GM18517 (cell line): ENCODE measurements around the gene DENND1A.

Experiments used
- ATAC-seq: cut with Tn5 transposase; IDR thresholded peaks from one replicate; pipeline ENCODE4 v1.9.1; 2021; ENCODE audit warnings: mild to moderate bottlenecking, moderate library complexity; ENCODE audit not compliant: unreplicated experiment

Gene DENND1A

DNA sequence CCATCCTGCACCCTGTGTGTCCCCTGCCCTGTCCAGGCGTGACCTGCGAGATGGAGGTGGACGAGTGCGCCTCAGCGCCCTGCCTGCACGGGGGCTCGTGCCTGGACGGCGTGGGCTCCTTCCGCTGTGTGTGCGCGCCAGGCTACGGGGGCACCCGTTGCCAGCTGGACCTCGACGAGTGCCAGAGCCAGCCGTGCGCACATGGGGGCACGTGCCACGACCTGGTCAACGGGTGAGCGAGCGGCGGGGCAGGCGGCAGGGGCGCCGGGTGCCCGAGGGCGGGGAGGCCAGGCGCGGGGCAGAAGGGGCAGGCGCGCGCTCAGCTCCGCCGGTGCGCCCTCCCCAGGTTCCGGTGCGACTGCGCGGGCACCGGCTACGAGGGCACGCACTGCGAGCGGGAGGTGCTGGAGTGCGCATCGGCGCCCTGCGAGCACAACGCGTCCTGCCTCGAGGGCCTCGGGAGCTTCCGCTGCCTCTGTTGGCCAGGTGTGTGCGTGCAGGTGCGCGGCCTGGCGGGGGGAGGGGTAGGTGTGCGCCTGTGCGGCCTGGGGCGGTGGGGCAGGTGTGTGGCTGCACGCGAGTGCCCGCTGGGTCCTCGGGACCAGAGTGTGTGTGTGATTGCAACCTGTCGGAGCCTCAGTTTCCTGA, 563.9 kb downstream of the DENND1A start:
- ATAC-seq = no peak

DNA sequence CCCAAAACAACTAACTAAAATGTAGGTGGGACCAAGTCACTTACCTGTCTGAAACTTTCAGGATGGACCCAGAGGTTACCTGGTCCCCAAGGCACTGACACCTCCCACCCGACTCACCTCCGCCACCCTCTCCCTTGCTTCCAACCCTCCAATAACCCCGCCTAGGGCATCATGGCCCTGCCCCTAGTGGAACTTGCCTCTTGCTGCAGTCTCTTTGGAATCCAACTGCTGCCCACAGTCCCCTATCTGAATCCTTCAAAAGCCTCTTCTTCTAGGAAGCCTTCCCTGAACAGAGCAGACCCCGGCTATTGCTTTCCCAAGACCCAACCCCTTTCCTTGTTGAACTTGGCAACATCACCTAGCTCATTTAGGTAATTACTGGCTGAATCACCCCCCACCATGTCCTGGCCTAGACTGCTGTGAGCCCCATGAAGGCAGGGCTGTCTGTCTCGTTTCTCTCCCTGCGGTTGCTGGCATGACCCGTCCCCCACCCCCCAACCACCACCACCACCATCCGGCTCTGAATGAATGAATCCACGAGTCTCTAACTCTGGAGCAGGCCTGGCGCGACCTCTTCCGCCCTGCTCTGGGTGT, 564.5 kb downstream of the DENND1A start:
- no peak for ATAC-seq

DNA sequence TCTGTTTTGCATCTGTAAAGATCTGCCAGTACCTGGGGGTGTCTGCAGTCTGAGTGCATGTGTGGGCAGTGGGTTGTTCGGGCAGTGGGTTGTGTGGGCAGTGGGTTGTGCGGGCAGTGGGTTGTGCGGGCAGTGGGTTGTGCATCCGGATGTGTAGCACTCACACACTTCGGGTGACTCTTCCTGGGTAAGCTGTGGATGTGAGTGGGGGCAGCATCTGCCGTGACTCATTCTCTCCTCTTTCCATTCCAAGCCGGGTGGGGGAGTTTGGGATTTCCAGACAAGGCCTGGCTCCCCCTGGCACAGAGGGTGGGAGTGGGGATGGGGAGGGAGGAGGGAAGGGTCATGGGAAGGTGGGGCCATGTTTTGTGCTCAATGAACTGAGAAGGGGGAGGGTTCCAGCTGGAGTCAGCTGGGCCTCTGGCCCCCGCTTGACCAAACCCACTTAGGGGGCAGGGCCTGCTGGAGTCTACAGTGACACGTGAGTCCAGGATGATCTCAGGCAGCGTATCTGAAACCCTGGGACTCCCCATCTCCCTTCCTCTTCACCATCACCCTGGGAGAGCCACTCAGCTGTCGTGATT, 565.6 kb downstream of the DENND1A start:
- no peak for ATAC-seq

DNA sequence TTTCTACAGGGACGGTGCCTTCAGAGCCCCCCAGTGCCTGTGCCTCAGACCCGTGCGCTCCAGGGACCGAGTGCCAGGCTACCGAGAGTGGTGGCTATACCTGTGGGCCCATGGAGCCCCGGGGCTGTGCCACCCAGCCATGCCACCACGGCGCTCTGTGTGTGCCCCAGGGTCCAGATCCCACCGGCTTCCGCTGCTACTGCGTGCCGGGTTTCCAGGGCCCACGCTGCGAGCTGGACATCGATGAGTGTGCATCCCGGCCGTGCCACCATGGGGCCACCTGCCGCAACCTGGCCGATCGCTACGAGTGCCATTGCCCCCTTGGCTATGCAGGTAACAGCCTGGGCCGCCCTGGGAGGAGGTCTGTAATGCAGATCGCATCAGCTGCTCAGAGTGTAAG, 567.1 kb downstream of the DENND1A start:
- no peak for ATAC-seq

DNA sequence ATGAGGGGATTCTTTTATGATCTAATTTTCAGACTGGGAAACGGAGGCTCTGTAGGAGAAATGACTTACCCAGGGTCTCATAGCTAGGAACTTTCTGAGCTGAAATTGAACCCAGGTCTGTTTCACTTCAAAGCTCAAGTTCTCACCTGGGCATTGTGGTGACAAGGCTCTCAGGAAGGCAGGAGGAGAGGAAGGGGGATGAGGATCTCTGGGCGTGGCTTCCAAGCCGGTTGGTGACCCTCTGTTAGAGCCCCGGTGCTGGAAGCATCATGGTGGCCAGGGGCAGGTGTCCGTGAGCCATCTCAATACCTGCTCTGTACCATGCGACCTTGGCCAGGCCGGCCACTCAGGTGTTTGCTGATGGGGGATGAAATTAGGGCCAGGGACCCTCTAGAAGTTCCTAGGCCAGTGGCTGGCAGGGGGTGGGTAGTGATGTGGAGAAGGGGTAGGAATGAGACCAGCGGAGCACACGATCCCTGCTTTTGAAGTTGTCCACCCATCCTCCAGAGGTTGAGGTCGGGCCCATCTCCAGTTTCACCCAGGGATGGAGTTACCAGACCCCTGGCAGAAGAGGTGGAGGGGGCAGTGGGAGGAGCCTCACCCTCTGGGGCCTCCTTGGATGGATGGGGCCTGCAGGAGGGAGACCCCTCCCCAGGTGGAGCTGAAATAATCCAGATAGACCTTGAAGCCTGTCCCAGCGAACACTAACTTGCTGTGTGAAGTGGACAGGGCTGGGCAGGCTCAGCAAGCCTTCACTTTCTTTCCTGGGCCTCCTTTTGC, 568.0 kb downstream of the DENND1A start:
- ATAC-seq = no peak

DNA sequence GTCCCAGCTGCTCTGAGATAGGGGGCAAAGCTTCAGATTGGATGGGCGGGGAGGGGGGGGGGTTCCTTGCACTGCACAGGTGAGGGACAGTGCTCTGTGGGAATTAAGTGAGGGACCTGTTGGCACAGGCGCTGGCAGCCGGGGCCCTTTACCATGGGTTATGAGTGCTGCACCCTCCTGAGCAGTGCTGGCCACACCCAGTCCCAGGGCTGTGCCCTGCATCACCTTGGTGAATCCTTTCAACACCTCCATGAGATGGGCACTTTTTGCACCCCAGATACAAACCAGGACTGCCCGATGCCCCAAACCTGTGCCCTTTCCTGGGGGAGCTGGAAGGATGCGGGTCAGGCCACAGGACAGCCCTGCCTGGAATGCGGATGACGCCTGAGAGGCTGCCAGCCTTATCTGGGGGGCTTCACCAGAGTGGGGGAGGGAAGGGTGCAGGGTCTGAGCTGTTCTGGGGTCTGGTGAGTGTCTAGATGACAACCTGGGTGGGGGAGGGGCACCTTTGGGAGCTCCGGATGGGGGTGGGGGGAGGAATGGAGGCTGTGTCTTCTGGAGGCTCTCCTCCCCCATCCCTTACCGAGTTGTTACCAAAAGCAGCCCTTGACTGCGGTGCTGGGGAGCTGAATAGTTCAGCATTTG, 568.7 kb downstream of the DENND1A start:
- no peak for ATAC-seq

DNA sequence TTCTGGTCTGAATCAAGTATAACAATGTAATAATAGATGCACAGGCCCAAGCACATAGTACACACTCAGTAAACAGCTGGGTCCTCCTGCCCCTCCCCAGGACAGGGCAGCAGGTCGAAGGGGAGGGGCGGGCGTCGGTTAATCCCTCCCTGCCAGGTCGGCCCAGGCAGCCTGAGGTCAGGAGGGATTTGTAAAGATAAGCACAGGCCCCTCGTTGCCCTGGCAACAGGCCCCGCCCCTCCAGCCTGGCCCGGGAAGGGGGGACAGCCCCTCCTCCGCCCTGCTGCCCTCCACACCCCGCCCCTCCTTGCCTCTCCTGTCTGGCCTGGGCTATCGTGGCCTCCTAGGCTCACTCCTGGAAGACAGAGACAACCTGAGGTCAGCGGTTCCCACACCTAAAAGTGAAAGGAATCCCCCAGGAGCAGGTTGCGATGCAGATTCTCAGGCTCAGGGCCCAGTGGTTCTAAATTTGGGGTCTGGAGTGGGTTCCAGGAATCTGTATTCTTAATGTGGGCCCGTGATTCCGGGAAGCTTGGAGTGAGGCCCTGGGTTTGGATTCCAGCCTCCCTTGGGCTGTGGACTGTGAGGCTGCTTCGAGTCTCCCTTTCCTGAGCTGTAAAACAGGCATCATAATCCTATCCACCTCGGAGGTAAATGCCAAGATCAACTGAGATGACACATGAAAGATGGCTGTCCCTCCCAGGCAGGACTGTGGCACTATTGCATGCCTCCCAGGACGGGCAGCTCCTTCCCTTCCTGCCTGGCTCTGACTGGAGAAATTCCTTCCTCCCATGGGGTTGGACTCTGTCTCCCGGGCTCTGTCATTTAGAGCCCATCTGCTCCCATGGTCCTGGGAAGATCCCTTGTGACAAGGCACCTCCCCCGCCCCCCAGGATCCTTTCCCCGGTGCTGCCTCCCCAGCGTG, 569.5 kb downstream of the DENND1A start:
- ATAC-seq = no peak

DNA sequence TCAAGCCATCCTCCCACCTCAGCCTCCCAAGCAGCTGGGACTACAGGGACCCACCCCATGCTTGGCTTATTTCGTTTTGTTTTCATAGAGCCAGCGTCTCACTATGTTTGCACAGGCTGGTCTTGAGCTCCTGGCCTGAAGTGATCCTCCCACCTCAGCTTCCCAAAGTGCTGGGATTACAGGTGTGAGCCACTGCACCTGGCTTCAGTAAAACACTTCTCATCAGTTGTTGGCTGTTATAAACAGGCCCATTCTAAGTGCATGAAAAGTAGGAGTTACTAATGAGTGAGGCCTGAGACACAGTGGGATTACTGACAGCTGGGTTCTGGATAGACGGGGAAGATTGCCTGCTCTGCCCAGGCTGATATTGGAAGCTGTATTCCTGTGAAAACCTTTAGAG, 570.4 kb downstream of the DENND1A start:
- ATAC-seq = no peak

DNA sequence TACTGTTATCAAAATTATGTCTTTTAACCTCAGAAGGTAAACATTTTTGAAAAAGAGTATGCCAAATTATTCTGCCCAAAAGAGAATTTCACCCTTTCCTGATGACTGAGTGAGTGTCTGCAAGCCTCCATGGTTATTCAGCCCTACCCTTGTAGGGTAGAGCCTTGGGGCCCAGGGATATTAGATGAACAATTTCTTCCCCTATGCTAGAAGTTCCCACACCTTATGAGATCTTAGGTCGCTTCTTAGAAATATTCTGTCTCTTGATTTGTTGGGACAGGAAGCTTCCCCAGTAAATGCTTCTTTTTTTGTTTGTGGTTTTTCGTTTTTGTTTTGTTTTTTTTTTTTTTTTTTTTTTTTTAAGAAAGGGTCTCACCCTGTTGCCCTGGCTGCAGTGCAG, 570.8 kb downstream of the DENND1A start:
- ATAC-seq = no peak

DNA sequence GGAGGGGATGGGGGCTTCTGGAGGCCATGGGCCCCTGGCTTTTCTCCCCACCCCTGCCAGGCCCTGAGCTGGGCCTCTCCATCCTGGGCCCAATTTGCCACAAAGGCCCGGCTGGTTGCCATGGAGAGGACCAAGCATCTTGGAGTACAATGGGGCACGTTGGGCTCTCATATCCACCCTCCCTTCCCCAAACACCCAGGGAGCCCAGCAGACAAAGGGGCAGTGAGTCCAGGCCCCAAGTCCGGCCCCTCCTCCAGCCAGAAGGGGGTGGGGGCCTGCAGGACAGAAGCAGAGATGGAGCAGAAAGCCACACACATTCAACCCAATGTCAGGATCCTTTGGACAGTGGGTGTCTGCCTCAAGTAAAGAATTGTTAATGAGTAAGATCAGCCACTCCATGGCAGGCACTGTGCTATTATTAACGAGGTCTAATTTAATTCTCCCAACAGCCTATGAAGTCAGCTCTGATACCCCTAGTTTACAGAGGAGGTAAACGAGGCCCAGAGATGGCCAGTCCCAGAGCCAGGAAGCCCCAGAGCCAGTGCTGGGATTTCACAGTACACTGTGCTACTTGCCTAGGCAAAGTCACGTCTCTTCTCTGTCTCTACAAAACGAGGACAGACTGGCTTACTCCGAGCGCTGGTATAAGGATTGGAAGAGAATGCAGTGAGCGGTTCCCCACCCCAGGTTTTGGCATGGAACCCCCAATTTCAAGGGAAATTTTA, 571.6 kb downstream of the DENND1A start:
- no peak for ATAC-seq

DNA sequence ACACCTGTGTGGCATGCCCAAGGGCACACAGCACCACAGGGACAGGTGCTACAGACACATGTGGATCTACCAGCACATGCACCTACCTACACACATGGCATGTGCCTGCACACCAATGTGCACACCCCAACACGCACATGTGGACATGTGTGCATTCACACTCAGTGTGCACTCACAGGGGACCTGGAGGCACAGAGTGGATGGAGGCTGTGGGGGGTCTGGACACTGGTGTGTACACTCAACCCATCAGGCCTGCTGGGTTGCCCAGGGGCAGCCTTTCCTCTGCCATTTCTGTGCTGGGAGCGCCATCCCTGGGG, 572.2 kb downstream of the DENND1A start:
- no peak for ATAC-seq

DNA sequence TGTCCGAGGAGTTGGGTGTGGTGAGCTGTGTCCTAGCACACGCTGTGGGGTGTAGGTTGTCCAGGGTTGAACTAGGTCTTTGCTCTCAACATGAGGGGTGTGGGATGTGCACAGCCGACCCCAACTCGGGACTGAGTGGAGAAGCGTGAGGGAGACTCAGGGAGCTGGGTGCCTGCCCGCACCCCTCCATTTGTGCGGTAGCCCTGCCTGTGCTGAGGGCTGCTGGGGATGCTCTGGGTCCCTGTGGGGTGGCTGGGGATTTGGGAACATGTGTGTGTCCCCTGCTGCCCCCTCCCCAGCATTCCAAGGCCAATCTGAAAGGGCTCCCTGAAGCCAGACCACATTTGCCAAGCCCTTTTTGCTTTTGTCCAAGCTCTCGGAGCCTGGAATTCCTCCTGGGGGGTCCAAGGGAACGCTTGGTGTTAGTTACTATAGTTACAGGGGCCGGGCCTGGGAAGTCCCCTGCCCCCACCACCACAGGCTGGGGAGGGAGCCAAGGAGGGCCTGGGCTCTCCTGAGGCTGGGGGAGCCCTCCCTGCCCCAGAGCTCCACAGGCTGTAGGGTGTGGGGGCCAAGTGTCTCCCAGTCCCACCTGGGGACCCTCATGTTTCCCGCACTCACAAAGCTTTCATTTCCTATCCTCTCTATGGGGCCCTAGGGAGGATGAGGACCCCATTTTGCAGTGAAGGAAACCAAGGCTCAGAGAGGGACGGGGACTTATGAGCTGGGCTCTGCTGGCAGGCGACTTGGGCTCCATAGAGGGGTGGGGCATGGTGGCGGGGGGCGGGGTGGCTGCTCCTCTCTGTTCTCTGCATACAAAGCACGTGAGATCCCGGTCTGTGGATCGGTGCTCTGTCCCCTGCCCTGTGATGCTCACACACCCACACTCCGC, 572.8 kb downstream of the DENND1A start:
- no peak for ATAC-seq

DNA sequence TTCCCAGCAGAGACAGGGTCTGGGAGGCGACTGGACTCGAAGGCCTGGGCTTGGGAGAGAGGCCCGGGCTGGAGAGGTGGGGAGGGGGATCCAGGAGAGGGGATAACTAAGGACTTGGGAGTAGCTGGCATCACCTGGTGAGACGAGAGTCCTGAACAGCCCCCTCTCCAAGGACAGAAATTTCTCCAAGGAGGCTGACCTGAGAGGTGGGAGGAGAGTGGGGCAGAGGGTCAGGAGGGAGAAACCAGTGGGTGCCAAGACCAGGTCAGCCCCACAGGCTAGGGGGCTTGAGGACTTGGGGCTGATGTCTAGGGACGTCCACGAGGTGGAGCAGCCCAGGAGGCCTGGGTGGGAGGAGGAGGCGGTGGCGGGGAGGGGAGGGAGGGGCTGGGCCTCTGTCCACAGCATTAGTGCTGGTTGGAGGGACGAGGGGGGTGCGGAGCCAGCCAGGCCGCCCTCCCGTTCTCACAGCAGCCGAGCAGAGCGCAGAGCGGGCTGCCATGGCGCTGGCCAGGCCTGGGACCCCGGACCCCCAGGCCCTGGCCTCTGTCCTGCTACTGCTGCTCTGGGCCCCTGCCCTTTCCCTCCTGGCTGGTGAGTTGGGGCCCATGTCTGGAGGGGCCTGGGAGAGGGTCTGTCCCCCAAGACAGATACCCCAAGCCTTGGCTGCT, 574.0 kb downstream of the DENND1A start, which contains the start of gene CRB2:
TSS of gene CRB2 (plus strand) at position 437 of the 671 bp plus-strand sequence. CDS start at position 501, 64 bp downstream.
- ATAC-seq = no peak

DNA sequence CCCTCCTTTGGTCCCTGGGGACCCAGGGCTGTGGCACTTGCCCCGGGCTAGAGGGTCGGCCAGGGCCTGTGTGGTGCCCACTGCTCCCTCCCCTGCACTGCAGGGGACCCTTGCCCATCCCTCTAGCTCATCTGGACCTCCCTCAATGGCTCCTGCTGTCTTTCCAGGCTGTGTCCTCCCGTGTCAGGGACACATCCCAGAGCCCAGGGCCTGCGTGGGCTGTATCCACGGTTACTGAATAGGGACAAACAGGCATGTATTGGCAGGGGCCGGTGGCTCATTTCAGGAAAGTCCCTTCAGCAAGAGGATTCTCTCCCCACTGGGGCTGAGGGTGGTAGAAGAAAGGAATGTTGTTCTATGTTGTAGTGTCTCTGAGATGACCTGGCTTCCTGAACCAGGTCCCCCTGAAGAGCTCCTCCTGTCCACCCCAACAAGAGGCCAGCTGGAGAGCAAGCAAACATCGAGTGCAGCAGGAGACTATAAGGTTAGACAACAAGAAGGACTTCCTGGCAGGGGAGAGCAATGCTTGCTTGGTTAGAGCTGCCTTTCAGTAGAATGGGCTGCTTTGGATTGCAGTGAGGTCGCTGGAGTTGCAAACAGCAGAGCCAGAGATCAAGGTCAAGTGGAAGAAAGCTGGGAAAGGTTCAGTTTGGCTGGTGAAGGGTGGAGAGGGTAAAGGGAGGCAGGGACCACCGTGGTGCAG, 575.0 kb downstream of the DENND1A start:
- no peak for ATAC-seq

DNA sequence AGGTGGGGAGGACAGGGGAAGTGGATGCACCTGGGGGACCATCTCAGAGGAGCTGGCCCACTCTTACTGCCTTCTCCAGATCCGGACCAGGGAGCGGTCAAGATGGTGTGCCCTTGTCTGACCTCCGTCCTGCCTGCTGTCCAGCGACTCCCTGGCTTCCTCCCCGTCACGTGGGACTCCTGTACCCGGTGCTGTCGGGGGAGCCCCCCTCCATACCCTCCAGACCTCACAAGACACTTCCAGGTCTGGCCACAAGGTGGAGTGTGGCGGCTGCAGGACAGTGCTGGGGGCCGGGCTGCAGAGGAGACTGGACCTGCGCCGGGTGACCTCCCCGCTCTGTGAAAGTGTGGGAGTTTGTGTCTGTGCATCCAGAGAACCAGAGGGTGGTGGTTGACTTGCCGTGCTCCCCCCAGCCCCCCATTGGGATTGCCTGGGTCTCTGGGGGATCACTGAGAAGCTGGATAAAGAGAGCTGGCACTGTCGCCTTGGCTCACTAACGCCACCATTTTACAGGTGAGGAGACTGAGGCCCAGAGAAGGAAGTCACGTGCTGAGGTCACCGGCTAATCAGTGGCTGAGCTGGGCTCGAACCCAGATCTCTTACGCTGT, 575.8 kb downstream of the DENND1A start:
- no peak for ATAC-seq

DNA sequence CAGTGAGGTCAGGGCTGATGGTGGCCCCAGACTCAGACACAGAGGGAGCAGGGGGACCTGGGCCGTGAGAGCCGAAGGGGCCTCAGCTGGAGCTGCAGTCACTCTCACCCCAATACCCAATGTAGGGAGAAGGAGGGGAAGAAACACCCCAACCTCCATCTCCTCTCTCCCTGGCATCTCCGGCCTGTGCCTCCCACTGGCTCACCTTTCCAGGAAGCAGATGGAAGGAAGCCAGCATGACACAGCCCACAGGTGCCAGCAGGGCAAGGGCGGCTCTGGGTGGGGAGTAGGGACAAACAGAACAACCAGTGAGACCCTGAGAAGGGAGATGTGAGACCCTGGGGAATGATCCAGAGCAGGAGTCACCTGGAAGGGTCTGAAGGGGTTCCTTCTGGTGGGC, 576.9 kb downstream of the DENND1A start:
- ATAC-seq = no peak
